Fibroblast of lung (primary cell): ENCODE data around the gene CAP1.

Experiments
- CTCF ChIP-seq, 2 donors: IDR thresholded peaks in 1 of 2; conservative IDR thresholded peaks in 1 of 2; 1 replicate in 1 of 2; 2 replicates in 1 of 2; pipeline ENCODE4 v1.5.1; 2011 to 2012; ENCODE audit warnings: low read length in 2 of 2, control low read depth in 1 of 2, inconsistent platforms in 1 of 2, low read depth in 1 of 2, mild to moderate bottlenecking in 1 of 2
- EZH2 ChIP-seq: IDR thresholded peaks from 2 replicates; pipeline ENCODE4 v1.5.1; 2012; ENCODE audit warnings: low read length, control low read depth, mild to moderate bottlenecking; ENCODE audit errors: missing control alignments

GRCh38 chr1:40056519-40057309 lies 16.2 kb downstream of the CAP1 start:
- no peak for TF ChIP-seq CTCF (conservative IDR thresholded peaks at IDR 0.05 in 1 of 2, IDR thresholded peaks at IDR 0.05 in 1 of 2; ENCODE audit: low read depth in 1 of 2, low read length in 2 of 2)
- no peak for TF ChIP-seq EZH2
